Measurements from ENCODE around the gene PDE7B.

Gene PDE7B

GRCh38 chr6:136020691-136021090, 169.2 kb downstream of the PDE7B start:
- TF ChIP-seq, protein P1, sequence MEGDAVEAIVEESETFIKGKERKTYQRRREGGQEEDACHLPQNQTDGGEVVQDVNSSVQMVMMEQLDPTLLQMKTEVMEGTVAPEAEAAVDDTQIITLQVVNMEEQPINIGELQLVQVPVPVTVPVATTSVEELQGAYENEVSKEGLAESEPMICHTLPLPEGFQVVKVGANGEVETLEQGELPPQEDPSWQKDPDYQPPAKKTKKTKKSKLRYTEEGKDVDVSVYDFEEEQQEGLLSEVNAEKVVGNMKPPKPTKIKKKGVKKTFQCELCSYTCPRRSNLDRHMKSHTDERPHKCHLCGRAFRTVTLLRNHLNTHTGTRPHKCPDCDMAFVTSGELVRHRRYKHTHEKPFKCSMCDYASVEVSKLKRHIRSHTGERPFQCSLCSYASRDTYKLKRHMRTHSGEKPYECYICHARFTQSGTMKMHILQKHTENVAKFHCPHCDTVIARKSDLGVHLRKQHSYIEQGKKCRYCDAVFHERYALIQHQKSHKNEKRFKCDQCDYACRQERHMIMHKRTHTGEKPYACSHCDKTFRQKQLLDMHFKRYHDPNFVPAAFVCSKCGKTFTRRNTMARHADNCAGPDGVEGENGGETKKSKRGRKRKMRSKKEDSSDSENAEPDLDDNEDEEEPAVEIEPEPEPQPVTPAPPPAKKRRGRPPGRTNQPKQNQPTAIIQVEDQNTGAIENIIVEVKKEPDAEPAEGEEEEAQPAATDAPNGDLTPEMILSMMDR (IDR thresholded peaks at IDR 0.05; ENCODE audit: control insufficient read depth, extremely low read depth, insufficient read depth), result no peak
- no peak overlapping the region for H3K4me3 ChIP-seq (ENCODE audit: low read depth, low read length)
- no peak for DNase-seq (ENCODE audit: low read depth)

DNA sequence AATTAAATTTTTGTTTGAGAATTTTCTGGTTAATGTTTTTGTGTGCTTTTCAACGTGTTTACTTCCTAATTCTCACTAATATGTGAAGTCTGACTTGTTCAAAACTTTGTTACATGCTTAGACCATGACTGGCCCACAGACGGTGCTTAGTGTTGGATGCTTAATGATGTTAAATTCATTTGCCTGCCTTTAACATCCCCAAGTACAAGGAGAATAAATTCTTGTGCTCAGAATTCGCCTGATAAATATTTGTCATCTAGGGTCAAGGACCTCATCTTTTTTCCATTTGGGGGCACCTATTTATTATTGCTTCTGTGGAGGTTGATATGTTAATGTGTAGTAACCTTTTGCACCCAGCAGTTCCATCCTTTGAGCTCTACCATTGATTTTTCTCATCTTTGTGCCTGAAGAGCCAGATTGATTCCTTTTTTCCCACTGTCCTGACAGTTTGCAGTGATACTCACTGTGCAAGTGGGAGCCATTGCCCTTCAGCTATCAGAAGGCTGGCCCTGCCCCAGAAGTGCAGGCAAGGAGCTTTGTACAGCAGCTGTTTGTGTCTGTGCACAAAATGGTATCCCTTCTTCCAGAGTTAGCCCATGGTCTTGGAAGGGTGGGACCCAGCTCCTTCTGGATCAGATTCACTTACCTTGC, 170.8 kb downstream of the PDE7B start:
- DNase-seq (ENCODE audit: low read depth), result no peak
- H3K4me3 ChIP-seq (ENCODE audit: low read depth, low read length), result no peak overlapping the region
- TF ChIP-seq, protein P1 (IDR thresholded peaks at IDR 0.05; ENCODE audit: control insufficient read depth, extremely low read depth, insufficient read depth), result no peak

GRCh38 chr6:136024711-136025110, 173.2 kb downstream of the PDE7B start:
- TF ChIP-seq, protein P1 (IDR thresholded peaks at IDR 0.05; ENCODE audit: control insufficient read depth, extremely low read depth, insufficient read depth), result no peak
- H3K4me3 ChIP-seq (ENCODE audit: low read depth, low read length), result no peak overlapping the region
- no peak for DNase-seq (ENCODE audit: low read depth)

DNA sequence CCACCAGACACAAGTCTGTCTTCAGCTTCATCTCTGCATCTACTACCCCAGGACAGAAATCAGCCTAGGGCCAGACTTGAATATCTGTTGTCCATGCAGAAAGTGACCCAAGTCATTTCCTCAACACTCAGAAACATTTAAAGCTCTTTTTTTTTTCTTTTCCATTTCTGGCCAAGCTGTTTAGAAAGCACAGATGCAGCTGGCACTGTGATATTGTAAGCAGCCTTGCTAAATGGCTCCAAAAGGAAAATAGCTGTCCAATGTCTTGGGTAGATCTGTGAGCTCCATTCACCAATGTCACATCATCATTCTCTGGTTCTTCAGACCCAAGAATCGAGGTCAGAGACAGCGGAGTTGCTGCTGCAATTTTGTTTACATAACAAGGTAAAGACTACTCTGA, 174.2 kb downstream of the PDE7B start:
- no peak for DNase-seq (ENCODE audit: low read depth)
- TF ChIP-seq, protein P1 (IDR thresholded peaks at IDR 0.05; ENCODE audit: control insufficient read depth, extremely low read depth, insufficient read depth), result no peak
- no peak overlapping the region for H3K4me3 ChIP-seq (ENCODE audit: low read depth, low read length)

- no peak overlapping the region for H3K4me3 ChIP-seq (ENCODE audit: low read depth, low read length)
- no peak for DNase-seq (ENCODE audit: low read depth)
- TF ChIP-seq, protein P1 (IDR thresholded peaks at IDR 0.05; ENCODE audit: control insufficient read depth, extremely low read depth, insufficient read depth), result no peak
Observed at GRCh38 chr6:136030131-136030530, 178.6 kb downstream of the PDE7B start.

DNA sequence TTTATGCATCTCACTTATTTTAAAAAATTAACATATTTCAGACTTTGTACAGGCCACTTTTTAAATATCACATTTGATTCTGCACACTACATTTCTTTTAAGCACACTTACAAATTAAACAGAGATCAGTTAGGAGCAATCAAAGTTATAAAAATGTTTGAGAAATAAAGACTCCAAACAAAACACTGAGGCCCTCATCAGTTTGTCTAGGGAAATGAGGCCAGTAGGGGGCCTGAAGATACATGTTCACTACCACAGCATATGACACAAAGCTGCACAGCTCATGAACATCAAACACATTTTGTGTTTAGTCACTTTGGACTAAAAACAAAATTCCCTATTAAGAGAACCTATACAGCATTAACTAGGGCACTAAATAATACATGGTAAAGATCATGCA, 180.5 kb downstream of the PDE7B start:
- no peak overlapping the region for H3K4me3 ChIP-seq (ENCODE audit: low read depth, low read length)
- TF ChIP-seq, protein P1 (IDR thresholded peaks at IDR 0.05; ENCODE audit: control insufficient read depth, extremely low read depth, insufficient read depth), result peak; percentile 48
- DNase-seq (ENCODE audit: low read depth), result peak; percentile 14

GRCh38 chr6:136033416-136033815, 181.9 kb downstream of the PDE7B start:
- DNase-seq (ENCODE audit: low read depth), result no peak
- TF ChIP-seq, protein P1 (IDR thresholded peaks at IDR 0.05; ENCODE audit: control insufficient read depth, extremely low read depth, insufficient read depth), result no peak

More at GRCh38 chr6:136033416-136033815, 181.9 kb downstream of the PDE7B start:
- H3K4me3 ChIP-seq (ENCODE audit: low read depth, low read length), result no peak overlapping the region
